ENCODE measurements around the gene IRAK3.

IRAK3 gene

GRCh38 chr12:66195242-66195641, 6.2 kb downstream of the IRAK3 start:
- no peak overlapping the region for H3K4me3 ChIP-seq (ENCODE audit: low read length)
- TF ChIP-seq, protein P1, sequence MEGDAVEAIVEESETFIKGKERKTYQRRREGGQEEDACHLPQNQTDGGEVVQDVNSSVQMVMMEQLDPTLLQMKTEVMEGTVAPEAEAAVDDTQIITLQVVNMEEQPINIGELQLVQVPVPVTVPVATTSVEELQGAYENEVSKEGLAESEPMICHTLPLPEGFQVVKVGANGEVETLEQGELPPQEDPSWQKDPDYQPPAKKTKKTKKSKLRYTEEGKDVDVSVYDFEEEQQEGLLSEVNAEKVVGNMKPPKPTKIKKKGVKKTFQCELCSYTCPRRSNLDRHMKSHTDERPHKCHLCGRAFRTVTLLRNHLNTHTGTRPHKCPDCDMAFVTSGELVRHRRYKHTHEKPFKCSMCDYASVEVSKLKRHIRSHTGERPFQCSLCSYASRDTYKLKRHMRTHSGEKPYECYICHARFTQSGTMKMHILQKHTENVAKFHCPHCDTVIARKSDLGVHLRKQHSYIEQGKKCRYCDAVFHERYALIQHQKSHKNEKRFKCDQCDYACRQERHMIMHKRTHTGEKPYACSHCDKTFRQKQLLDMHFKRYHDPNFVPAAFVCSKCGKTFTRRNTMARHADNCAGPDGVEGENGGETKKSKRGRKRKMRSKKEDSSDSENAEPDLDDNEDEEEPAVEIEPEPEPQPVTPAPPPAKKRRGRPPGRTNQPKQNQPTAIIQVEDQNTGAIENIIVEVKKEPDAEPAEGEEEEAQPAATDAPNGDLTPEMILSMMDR (IDR thresholded peaks at IDR 0.05; ENCODE audit: insufficient read depth, low read depth, low read length, missing control alignments): no peak
- DNase-seq (ENCODE audit: low read depth): no peak

DNA sequence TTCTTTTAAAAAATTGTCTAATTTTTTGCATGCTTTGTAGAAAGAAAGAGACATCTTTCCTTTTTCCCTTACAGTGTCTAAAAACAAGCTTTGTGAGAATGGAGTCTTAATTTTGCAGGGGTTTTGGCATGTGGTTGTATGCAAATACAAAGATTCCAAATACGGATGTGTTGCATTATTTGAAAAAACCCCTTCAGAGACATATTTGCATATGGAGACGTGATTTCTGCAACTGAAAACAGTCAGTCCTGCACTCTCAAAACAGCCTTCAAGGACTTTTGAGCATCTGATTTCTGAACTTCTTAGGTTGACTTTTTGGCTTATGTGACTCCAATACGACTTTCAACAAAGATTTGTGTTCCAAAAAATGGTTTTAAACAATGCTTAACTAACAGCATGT, 7.8 kb downstream of the IRAK3 start:
- TF ChIP-seq, protein P1 (IDR thresholded peaks at IDR 0.05; ENCODE audit: insufficient read depth, low read depth, low read length, missing control alignments): no peak
- H3K4me3 ChIP-seq (ENCODE audit: low read length): no peak overlapping the region
- peak; percentile 15 for DNase-seq (ENCODE audit: low read depth)

- no peak overlapping the region for H3K4me3 ChIP-seq (ENCODE audit: low read length)
- TF ChIP-seq, protein P1 (IDR thresholded peaks at IDR 0.05; ENCODE audit: insufficient read depth, low read depth, low read length, missing control alignments): no peak
- DNase-seq (ENCODE audit: low read depth): no peak
Observed at GRCh38 chr12:66197495-66197921, 8.5 kb downstream of the IRAK3 start.

- DNase-seq (ENCODE audit: low read depth): no peak
- no peak overlapping the region for H3K4me3 ChIP-seq (ENCODE audit: low read length)
- TF ChIP-seq, protein P1 (IDR thresholded peaks at IDR 0.05; ENCODE audit: insufficient read depth, low read depth, low read length, missing control alignments): no peak
Observed at GRCh38 chr12:66199141-66199540, 10.1 kb downstream of the IRAK3 start.

DNA sequence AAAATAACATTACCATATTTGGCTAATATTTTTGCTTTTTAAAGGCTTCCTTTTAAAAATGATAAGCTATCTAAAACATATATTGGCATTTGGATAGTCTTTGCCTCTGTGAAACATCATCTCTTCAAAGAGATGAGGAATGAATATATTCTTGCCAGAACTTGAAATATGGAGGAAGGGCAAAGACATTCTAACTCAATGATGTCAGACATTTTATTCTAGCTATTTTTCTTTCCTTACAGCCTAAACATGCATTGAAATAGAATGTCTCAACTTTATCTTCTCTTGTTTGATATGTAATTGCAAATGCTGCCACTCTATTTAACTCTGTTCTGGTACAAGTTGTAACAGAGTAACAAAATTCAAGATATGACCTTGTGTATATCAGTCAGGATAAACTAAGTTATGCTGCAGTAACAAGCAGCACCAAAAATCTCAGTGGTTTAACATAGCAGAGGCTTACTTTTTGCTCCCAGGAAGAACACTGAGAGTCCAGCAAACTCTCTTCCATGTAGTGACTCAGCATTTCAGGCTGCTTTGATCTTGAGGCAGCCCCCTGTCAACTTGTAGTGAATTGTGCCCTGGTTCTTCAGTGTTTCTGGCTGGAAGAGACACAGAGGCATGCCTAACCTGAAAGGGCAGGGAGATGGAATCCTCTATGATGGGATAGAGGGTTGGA, 11.0 kb downstream of the IRAK3 start:
- TF ChIP-seq, protein P1 (IDR thresholded peaks at IDR 0.05; ENCODE audit: insufficient read depth, low read depth, low read length, missing control alignments): no peak
- DNase-seq (ENCODE audit: low read depth): peak; percentile 21
- no peak overlapping the region for H3K4me3 ChIP-seq (ENCODE audit: low read length)

DNA sequence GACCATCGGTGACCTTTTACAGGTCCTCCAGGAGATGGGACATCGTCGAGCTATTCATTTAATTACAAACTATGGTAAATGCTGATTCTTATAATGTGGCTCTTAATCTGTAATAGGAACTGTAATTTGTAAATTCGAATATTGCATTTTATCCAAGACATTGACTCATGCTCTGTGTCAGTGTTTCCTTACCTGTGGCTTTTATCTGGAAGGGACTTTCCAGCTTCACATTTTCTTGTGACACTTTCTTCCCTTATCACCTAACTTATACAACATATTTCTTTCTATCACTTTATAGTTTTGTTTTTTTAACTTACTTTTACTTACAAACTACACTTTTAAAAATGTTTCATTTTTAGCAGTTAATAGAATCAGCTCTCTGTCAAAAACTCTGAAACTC, 14.8 kb downstream of the IRAK3 start:
- TF ChIP-seq, protein P1 (IDR thresholded peaks at IDR 0.05; ENCODE audit: insufficient read depth, low read depth, low read length, missing control alignments): no peak
- DNase-seq (ENCODE audit: low read depth): peak; percentile 36
- H3K4me3 ChIP-seq (ENCODE audit: low read length): no peak overlapping the region

GRCh38 chr12:66206141-66206540, 17.1 kb downstream of the IRAK3 start:
- no peak overlapping the region for H3K4me3 ChIP-seq (ENCODE audit: low read length)
- TF ChIP-seq, protein P1 (IDR thresholded peaks at IDR 0.05; ENCODE audit: insufficient read depth, low read depth, low read length, missing control alignments): no peak

More at GRCh38 chr12:66206141-66206540, 17.1 kb downstream of the IRAK3 start:
- DNase-seq (ENCODE audit: low read depth): no peak
